ENCODE results near the gene ZC3H7B. TPM values are rescaled to one million over a fixed set of nuclear protein-coding genes. Genes with fewer than 3 reads are reported as not detected.

ZC3H7B gene
- total RNA-seq, 4 donors from 2014 or later = 39.0 to 65.2 (median 39.5) TPM

DNA sequence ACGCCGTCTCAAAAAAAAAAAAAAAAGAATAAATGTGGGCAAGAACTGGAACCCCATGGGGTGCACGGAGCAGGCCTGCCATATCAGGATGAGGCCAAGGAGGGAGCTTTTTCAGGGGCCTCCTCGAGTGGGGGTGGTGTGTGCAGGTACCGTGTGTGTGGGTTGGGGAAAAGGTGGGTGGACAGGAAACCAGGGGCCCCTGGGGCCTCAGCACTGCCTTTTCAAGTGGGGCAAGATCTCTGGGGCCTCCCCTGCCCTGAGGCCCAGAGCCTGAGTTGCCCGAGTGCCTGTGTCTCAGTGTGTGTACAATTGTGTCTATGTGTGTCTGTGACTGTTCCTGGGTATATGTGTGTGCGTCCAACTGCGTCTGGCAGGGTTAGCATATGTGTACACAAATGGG lies 104.3 kb downstream of the ZC3H7B start:
- 81 to 90% methylated on average over 3 to 4 of the region's 8 CpGs for WGBS, 2 donors (ENCODE audit: low coverage in 1 of 2)
- Histone ChIP-seq H3K4me3 (no peak overlapping the region), H3K27ac (peak overlapping the region in 1 of 4 donors; percentile 40), H3K27me3 (no peaks in the 10 kb centered on the region), H3K4me1 (peaks cover 5 to 60% (median 22%) of the 10 kb centered on the region in 3 donors), H3K9me3 (no peaks in the 10 kb centered on the region), H3K36me3 (no peaks in the 10 kb centered on the region)
- TF ChIP-seq EP300 (IDR thresholded peaks at IDR 0.05) = no peak
- ATAC-seq = no peak

DNA sequence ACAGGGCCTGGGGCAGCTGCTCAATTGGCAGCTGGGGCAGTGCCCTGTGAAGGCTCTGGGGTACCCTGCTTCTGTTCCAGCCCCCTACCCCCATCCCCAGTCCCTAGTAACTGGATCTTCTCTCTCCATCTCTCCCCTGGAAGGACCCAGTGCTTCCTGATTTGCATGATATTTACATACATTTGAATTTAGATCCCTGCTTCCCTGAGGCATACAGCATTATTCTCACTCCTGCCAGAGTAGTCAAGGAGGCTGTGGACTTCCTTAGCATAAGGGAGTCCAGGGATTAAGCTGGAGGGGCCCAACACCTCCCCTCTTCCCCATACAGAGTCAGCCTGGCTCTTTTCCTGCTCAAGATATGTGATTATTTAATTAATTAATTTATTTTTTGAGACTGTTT lies 105.1 kb downstream of the ZC3H7B start:
- Histone ChIP-seq H3K4me1 (peaks cover 10 to 64% (median 30%) of the 10 kb centered on the region in 3 donors), H3K27ac (peak overlapping the region in 3 of 4 donors; percentile 20 to 100 (median 99)), H3K36me3 (no peaks in the 10 kb centered on the region), H3K4me3 (no peak overlapping the region), H3K27me3 (no peaks in the 10 kb centered on the region), H3K9me3 (no peaks in the 10 kb centered on the region)
- TF ChIP-seq POLR2AphosphoS5 (IDR thresholded peaks at IDR 0.05) = no peak
- TF ChIP-seq EP300 (IDR thresholded peaks at IDR 0.05) = no peak
- TF ChIP-seq POLR2A (IDR thresholded peaks at IDR 0.05) = no peak
- TF ChIP-seq, protein P1, sequence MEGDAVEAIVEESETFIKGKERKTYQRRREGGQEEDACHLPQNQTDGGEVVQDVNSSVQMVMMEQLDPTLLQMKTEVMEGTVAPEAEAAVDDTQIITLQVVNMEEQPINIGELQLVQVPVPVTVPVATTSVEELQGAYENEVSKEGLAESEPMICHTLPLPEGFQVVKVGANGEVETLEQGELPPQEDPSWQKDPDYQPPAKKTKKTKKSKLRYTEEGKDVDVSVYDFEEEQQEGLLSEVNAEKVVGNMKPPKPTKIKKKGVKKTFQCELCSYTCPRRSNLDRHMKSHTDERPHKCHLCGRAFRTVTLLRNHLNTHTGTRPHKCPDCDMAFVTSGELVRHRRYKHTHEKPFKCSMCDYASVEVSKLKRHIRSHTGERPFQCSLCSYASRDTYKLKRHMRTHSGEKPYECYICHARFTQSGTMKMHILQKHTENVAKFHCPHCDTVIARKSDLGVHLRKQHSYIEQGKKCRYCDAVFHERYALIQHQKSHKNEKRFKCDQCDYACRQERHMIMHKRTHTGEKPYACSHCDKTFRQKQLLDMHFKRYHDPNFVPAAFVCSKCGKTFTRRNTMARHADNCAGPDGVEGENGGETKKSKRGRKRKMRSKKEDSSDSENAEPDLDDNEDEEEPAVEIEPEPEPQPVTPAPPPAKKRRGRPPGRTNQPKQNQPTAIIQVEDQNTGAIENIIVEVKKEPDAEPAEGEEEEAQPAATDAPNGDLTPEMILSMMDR (IDR thresholded peaks at IDR 0.05) = no peak
- ATAC-seq = no peak

GRCh38 chr22:41407433-41407832 lies 106.1 kb downstream of the ZC3H7B start:
- H3K4me3 ChIP-seq = no peak overlapping the region
- H3K9me3 ChIP-seq = no peaks in the 10 kb centered on the region
- peaks cover 16 to 64% (median 31%) of the 10 kb centered on the region in 3 donors for H3K4me1 ChIP-seq
- no peaks in the 10 kb centered on the region for H3K36me3 ChIP-seq
- TF ChIP-seq POLR2AphosphoS5 (IDR thresholded peaks at IDR 0.05) (no peak), EP300 (IDR thresholded peaks at IDR 0.05) (no peak), POLR2A (IDR thresholded peaks at IDR 0.05) (no peak)
- TF ChIP-seq, protein P1 (IDR thresholded peaks at IDR 0.05) = no peak
- ATAC-seq = no peak
- no peaks in the 10 kb centered on the region for H3K27me3 ChIP-seq
- peak overlapping the region in 3 of 4 donors; percentile 18 to 100 (median 99) for H3K27ac ChIP-seq
- WGBS, 2 donors (ENCODE audit: low coverage in 1 of 2) = 40 to 76% methylated on average over 1 to 2 of the region's 3 CpGs

DNA sequence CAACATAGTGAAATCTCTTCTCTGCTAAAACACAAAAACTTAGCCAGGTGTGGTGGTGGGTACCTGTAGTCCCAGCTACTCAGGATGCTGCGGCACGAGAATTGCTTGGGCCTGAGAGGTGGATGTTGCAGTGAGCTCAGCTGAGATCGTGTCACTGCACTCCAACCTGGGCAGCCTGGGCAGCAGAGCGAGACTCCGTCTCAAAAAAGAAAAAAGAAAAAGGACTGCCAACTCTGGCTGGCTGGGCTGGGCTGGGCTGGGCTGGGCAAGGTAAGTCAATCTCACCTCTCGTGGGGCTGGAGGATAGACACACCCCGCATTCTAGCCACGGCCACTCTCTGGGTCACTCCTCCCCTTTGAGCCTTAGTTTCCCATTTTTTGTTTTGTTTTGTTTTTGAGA lies 107.3 kb downstream of the ZC3H7B start:
- Histone ChIP-seq H3K9me3 (no peaks in the 10 kb centered on the region), H3K4me3 (no peak overlapping the region), H3K27me3 (no peaks in the 10 kb centered on the region), H3K27ac (peak overlapping the region; percentile 2 to 100 (median 84)), H3K36me3 (no peaks in the 10 kb centered on the region), H3K4me1 (peaks cover 19 to 63% (median 31%) of the 10 kb centered on the region in 3 donors)
- ATAC-seq = no peak
- 76 to 100% methylated on average over 1 to 7 of the region's 8 CpGs for WGBS, 2 donors (ENCODE audit: low coverage in 1 of 2)
- TF ChIP-seq POLR2A (IDR thresholded peaks at IDR 0.05) = no peak
- TF ChIP-seq, protein P1 (IDR thresholded peaks at IDR 0.05) = no peak
- TF ChIP-seq POLR2AphosphoS5 (IDR thresholded peaks at IDR 0.05) = no peak
- TF ChIP-seq EP300 (IDR thresholded peaks at IDR 0.05) = no peak

Small RNA genes lying within 50 kb of the gene (small RNA-seq; reads per million reads assigned to genes)
- gene MIR6889 (0 reads per million in 4 donors), gene RNU6-495P (0 reads per million in 4 donors)

Other genes starting within 250 kb of the ZC3H7B start
- gene EP300, start 208.9 kb upstream of the ZC3H7B start, total RNA-seq = 100 to 1,000 TPM in 1 of 4 donors, 10 to 100 TPM in 3; 57.8 to 107 (median 79.2) TPM
- gene L3MBTL2, start 96.2 kb upstream of the ZC3H7B start, total RNA-seq = 10 to 100 TPM; 11.9 to 27.5 (median 21.6) TPM
- gene CHADL, start 60.6 kb upstream of the ZC3H7B start, total RNA-seq = 10 to 100 TPM in 1 of 4 donors, 1 to 10 TPM in 3; 5.9 to 12.6 (median 7.4) TPM
- 10 to 100 TPM; 47.9 to 91.5 (median 59.1) TPM for gene RANGAP1, start 15.3 kb upstream of the ZC3H7B start, total RNA-seq
- 10 to 100 TPM; 26.1 to 50.7 (median 37.0) TPM for gene TEF, start 80.4 kb downstream of the ZC3H7B start, total RNA-seq
- gene TOB2, start 145.3 kb downstream of the ZC3H7B start, total RNA-seq = 100 to 1,000 TPM in 1 of 4 donors, 10 to 100 TPM in 3; 59.3 to 163 (median 84.1) TPM
- gene PHF5A, start 167.2 kb downstream of the ZC3H7B start, total RNA-seq = 10 to 100 TPM; 26.7 to 44.5 (median 39.2) TPM
- gene ACO2, start 167.6 kb downstream of the ZC3H7B start, total RNA-seq = 100 to 1,000 TPM; 115 to 227 (median 132) TPM
- gene POLR3H, start 242.9 kb downstream of the ZC3H7B start, total RNA-seq = 10 to 100 TPM; 17.7 to 27.0 (median 23.4) TPM